ENCODE results near the gene SLC15A1. TPM values are rescaled to one million over a fixed set of nuclear protein-coding genes. Genes with fewer than 3 reads are reported as not detected.
"Not testable (repeated sequence)": the region's sequence is repeated elsewhere in the genome, so short reads cannot be mapped to it uniquely, and the experiment has no call there.

The SLC15A1 gene
- total and polyA plus RNA-seq, 2 donors: 0.11 to 0.13 TPM

GRCh38 chr13:98649861-98650260 lies 102.6 kb downstream of the SLC15A1 start:
- Histone ChIP-seq H3K36me3 (ENCODE audit: insufficient read depth) (no peaks in the 10 kb centered on the region), H3K4me1 (ENCODE audit: insufficient read depth) (no peaks in the 10 kb centered on the region), H3K4me3 (ENCODE audit: low read depth, low read length) (no peak overlapping the region), H3K27ac (ENCODE audit: low read depth) (no peak overlapping the region)
- 90% methylated on average over 7 of the region's 7 CpGs for WGBS
- no peak for DNase-seq (ENCODE audit: extremely low spot score)

GRCh38 chr13:98648686-98649085 lies 103.8 kb downstream of the SLC15A1 start:
- no peaks in the 10 kb centered on the region for H3K36me3 ChIP-seq (ENCODE audit: insufficient read depth)
- no peak overlapping the region for H3K27ac ChIP-seq (ENCODE audit: low read depth)
- H3K4me1 ChIP-seq (ENCODE audit: insufficient read depth): no peaks in the 10 kb centered on the region
- 74% methylated on average over 3 of the region's 3 CpGs for WGBS
- DNase-seq (ENCODE audit: extremely low spot score): no peak
- no peak overlapping the region for H3K4me3 ChIP-seq (ENCODE audit: low read depth, low read length)

- H3K4me1 ChIP-seq (ENCODE audit: insufficient read depth): no peaks in the 10 kb centered on the region
- DNase-seq (ENCODE audit: extremely low spot score): no peak
- no peak overlapping the region for H3K4me3 ChIP-seq (ENCODE audit: low read depth, low read length)
- 66% methylated on average over 2 of the region's 2 CpGs for WGBS
- no peak overlapping the region for H3K27ac ChIP-seq (ENCODE audit: low read depth)
- H3K36me3 ChIP-seq (ENCODE audit: insufficient read depth): no peaks in the 10 kb centered on the region
Observed at GRCh38 chr13:98648141-98648540, 104.3 kb downstream of the SLC15A1 start.

GRCh38 chr13:98647121-98647520 lies 105.4 kb downstream of the SLC15A1 start:
- 96% methylated on average over 2 of the region's 2 CpGs for WGBS
- no peaks in the 10 kb centered on the region for H3K36me3 ChIP-seq (ENCODE audit: insufficient read depth)
- no peak for DNase-seq (ENCODE audit: extremely low spot score)
- H3K4me3 ChIP-seq (ENCODE audit: low read depth, low read length): no peak overlapping the region
- H3K4me1 ChIP-seq (ENCODE audit: insufficient read depth): no peaks in the 10 kb centered on the region
- no peak overlapping the region for H3K27ac ChIP-seq (ENCODE audit: low read depth)

GRCh38 chr13:98643479-98643878 lies 109.0 kb downstream of the SLC15A1 start:
- H3K4me3 ChIP-seq (ENCODE audit: low read depth, low read length): no peak overlapping the region
- DNase-seq (ENCODE audit: extremely low spot score): no peak
- no peaks in the 10 kb centered on the region for H3K36me3 ChIP-seq (ENCODE audit: insufficient read depth)
- H3K4me1 ChIP-seq (ENCODE audit: insufficient read depth): no peaks in the 10 kb centered on the region
- no peak overlapping the region for H3K27ac ChIP-seq (ENCODE audit: low read depth)
- WGBS: 55% methylated on average over 1 of the region's 1 CpG

- H3K27ac ChIP-seq (ENCODE audit: low read depth): no peak overlapping the region
- no peak for DNase-seq (ENCODE audit: extremely low spot score)
- no peaks in the 10 kb centered on the region for H3K4me1 ChIP-seq (ENCODE audit: insufficient read depth)
- no peaks in the 10 kb centered on the region for H3K36me3 ChIP-seq (ENCODE audit: insufficient read depth)
- WGBS: 91% methylated on average over 13 of the region's 13 CpGs
- H3K4me3 ChIP-seq (ENCODE audit: low read depth, low read length): no peak overlapping the region
Observed at GRCh38 chr13:98641075-98641474, 111.4 kb downstream of the SLC15A1 start.

- DNase-seq (ENCODE audit: extremely low spot score); H3K4me1 ChIP-seq (ENCODE audit: insufficient read depth); H3K36me3 ChIP-seq (ENCODE audit: insufficient read depth); H3K4me3 ChIP-seq (ENCODE audit: low read depth, low read length); H3K27ac ChIP-seq (ENCODE audit: low read depth): not testable (repeated sequence)
- 88% methylated on average over 4 of the region's 4 CpGs for WGBS
Observed at GRCh38 chr13:98639785-98640184, 112.7 kb downstream of the SLC15A1 start.

GRCh38 chr13:98638352-98638751 lies 114.1 kb downstream of the SLC15A1 start:
- WGBS: 70% methylated on average over 8 of the region's 8 CpGs
- not testable (repeated sequence) for H3K27ac ChIP-seq (ENCODE audit: low read depth); H3K36me3 ChIP-seq (ENCODE audit: insufficient read depth); DNase-seq (ENCODE audit: extremely low spot score); H3K4me1 ChIP-seq (ENCODE audit: insufficient read depth); H3K4me3 ChIP-seq (ENCODE audit: low read depth, low read length)

Small RNAs within 50 kb of the gene (small RNA-seq; reads per million reads assigned to genes)
- not detected for gene RN7SL60P

Other genes with a start within 250 kb of the SLC15A1 start
- gene STK24, start 175.6 kb downstream of the SLC15A1 start, total RNA-seq: 73.4 TPM
- gene STK24, start 175.6 kb downstream of the SLC15A1 start, polyA plus RNA-seq: 110 TPM
- 84.4 TPM for gene DOCK9, start 225.4 kb upstream of the SLC15A1 start, total RNA-seq
- gene DOCK9, start 225.4 kb upstream of the SLC15A1 start, polyA plus RNA-seq: 63.5 TPM

Measured in urinary bladder (tissue), 4 donors.